ENCODE data around the gene CNTNAP5. TPM values are rescaled to one million over a fixed set of nuclear protein-coding genes. Genes with fewer than 3 reads are reported as not detected.

Gene CNTNAP5
- total and polyA plus RNA-seq, 2 of the 8 experiments (the other 6 are each of a cell fraction or from before 2014, with no cell fraction given): 0.11 to 0.76 TPM

DNA sequence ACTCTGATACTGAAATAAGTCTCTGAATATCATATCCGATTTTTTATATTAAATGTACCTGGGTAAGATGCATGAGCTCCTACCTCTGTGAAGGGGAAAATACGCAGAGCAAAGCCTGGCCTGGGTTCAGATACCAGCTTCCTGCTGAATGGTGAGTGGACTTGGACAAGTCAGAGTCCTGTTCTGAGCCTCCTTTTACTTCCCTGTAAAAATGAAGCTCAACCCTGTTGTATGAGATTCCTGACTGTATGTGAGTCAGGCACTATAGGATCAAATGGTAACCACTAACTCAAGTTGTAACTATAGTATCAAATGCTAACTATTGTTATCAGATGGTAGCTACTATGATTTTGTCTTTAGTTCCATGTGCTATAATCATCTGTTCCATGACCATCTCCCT is 561.7 kb downstream of the CNTNAP5 start (continued):
- TF ChIP-seq, protein P1, sequence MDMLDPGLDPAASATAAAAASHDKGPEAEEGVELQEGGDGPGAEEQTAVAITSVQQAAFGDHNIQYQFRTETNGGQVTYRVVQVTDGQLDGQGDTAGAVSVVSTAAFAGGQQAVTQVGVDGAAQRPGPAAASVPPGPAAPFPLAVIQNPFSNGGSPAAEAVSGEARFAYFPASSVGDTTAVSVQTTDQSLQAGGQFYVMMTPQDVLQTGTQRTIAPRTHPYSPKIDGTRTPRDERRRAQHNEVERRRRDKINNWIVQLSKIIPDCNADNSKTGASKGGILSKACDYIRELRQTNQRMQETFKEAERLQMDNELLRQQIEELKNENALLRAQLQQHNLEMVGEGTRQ (IDR thresholded peaks at IDR 0.05; ENCODE audit: low read length): no peak
- no peak for TF ChIP-seq CBX5 (IDR thresholded peaks at IDR 0.05; ENCODE audit: low read depth, low read length)
- TF ChIP-seq, protein P2, sequence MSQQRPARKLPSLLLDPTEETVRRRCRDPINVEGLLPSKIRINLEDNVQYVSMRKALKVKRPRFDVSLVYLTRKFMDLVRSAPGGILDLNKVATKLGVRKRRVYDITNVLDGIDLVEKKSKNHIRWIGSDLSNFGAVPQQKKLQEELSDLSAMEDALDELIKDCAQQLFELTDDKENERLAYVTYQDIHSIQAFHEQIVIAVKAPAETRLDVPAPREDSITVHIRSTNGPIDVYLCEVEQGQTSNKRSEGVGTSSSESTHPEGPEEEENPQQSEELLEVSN (IDR thresholded peaks at IDR 0.05): no peak

All from H1 (cell line).